Measurements from ENCODE around the gene SIRT1.
"Not testable (repeated sequence)": the region's sequence is repeated elsewhere in the genome, so short reads cannot be mapped to it uniquely, and the experiment has no call there.

The SIRT1 gene

GRCh38 chr10:67884313-67884841, at the start of gene SIRT1:
SIRT1 (plus strand) TSS chr10:67884656; CDS start chr10:67884722, 66 bp downstream.
- TF ChIP-seq, protein P1, sequence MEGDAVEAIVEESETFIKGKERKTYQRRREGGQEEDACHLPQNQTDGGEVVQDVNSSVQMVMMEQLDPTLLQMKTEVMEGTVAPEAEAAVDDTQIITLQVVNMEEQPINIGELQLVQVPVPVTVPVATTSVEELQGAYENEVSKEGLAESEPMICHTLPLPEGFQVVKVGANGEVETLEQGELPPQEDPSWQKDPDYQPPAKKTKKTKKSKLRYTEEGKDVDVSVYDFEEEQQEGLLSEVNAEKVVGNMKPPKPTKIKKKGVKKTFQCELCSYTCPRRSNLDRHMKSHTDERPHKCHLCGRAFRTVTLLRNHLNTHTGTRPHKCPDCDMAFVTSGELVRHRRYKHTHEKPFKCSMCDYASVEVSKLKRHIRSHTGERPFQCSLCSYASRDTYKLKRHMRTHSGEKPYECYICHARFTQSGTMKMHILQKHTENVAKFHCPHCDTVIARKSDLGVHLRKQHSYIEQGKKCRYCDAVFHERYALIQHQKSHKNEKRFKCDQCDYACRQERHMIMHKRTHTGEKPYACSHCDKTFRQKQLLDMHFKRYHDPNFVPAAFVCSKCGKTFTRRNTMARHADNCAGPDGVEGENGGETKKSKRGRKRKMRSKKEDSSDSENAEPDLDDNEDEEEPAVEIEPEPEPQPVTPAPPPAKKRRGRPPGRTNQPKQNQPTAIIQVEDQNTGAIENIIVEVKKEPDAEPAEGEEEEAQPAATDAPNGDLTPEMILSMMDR (IDR thresholded peaks at IDR 0.05; ENCODE audit: low read depth, low read length), result no peak
- H3K4me3 ChIP-seq (ENCODE audit: low read depth, low read length), result peak within 1 kb of the TSS; percentile 87

DNA sequence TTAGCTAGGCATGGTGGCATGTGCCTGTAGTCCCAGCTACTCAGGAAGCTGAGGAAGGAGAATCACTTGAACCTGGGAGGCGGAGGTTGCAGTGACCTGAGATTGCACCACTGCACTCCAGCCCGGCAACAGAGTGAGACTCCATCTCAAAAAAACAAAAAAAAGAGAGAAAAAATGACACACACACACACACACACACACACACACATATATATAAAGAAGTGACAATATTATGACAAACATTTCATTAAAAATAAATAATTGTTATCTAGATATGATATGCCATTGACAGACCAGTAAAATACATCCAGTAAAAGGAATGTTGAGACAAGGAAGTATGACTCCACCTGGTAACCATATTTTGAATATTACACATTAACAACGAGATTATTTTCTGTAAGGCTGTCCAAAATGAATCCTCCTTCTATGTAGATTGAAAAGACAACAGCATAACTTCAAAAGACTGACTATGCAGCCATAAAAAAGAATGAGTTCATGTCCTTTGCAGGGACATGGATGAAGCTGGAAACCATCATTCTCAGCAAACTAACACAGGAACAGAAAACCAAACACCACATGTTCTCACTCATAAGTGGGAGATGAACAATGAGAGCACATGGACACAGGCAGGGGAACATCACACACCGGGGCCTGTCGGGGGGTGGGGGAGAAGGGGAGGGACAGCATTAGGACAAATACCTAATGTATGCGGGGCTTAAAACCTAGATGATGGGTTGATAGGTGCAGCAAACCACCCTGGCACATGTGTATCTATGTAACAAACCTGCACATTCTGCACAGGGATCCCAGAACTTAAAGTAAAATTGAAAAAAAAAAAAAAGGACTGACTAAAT, 48.7 kb upstream of the SIRT1 start:
- not testable (repeated sequence) for H3K4me3 ChIP-seq (ENCODE audit: low read depth, low read length)

DNA sequence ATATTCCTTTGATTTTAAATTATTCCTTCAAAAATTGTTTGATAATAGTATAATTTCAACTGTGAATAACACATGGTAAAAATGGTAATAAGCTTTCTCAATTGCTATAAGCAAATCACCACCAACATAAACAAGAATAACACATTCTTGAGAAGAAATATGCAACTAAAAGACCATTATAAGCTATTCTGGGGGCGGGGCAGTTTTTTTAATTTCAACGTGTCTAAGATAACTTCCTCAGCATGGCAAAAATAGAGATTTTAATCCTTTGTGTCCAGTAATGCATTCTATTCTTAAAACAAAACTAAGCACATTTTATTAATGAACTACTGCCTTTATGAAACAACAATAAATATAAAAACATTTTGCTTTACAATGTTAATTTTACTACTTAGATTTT, 48.0 kb upstream of the SIRT1 start:
- TF ChIP-seq, protein P1 (IDR thresholded peaks at IDR 0.05; ENCODE audit: low read depth, low read length), result no peak
- no peak overlapping the region for H3K4me3 ChIP-seq (ENCODE audit: low read depth, low read length)

GRCh38 chr10:67836972-67837371, 47.5 kb upstream of the SIRT1 start:
- TF ChIP-seq, protein P1 (IDR thresholded peaks at IDR 0.05; ENCODE audit: low read depth, low read length), result no peak
- no peak overlapping the region for H3K4me3 ChIP-seq (ENCODE audit: low read depth, low read length)

DNA sequence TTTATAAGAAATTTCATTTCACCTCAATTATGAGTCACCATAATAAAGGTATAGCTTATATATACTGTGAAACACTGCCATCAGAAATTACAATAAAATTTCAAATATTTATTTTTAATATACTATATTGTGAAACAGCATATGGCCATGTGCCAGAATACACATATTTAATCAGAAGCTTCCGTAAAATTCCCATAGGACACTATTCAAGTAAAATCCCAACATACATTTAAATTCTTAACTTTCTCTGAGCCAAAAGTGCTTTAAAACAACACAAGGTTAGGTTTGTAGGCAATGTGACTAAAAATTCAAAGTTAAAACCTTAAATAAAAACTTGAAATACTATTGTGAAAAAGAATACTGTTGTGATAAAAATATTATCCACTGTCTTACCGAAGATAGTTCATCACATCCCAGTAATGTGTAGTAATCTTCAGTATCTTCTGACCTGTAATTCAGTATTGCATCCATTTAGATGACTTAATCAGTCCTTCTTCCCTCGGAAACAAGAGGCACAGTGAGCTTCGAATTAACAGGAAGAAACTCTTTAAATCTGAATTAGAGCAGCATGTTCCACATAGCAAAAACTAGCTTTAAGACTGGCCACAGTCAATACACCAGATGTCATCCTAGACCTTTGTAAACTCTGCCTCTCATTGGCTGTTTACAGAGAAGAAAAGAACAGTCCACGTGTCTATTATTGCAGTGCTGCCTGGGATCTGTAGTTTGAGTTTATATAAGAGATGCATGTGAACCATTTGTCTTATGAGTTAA, 46.7 kb upstream of the SIRT1 start, which contains the start of gene DNAJC12:
Gene DNAJC12 (minus strand): TSS at position 648 of the 774 bp plus-strand sequence. CDS start 177 bp downstream, at position 471.
- TF ChIP-seq, protein P1 (IDR thresholded peaks at IDR 0.05; ENCODE audit: low read depth, low read length), result no peak
- H3K4me3 ChIP-seq (ENCODE audit: low read depth, low read length), result no peak within 1 kb of the TSS

DNA sequence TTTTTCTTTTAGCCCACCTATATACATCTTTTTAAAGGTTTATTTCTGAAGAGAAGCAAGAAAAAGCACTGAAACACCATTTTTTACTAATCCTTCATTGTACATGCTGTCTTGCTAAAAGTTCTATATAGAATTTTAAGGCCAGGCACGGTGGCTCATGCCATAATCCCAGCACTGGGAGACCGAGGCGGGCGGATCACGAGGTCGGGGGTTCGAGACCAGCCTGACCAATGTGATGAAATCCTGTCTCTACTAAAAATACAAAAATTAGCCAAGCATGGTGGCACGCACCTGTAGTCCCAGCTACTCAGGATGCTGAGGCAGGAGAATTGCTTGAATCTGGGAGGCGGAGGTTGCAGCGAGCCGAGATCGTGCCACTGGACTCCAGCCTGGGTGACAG, 44.9 kb upstream of the SIRT1 start:
- not testable (repeated sequence) for H3K4me3 ChIP-seq (ENCODE audit: low read depth, low read length)

DNA sequence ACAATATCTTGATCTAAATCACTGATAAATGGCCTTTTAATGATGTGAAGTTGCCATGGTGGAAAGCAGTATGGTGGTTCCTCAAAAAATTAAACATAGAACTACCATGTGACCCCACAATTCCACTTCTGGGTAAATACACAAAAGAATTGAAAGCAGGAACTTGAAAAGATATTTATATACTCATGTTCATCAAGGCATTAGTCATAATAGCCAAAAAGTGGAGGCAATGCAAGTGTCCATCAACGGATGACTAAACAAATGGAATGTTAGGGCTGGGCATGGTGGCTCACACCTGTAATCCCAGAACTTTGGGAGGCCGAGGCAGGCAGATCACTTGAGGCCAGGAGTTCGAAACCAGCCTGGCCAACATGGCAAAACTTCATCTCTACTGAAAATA, 44.5 kb upstream of the SIRT1 start:
- TF ChIP-seq, protein P1 (IDR thresholded peaks at IDR 0.05; ENCODE audit: low read depth, low read length), result no peak
- H3K4me3 ChIP-seq (ENCODE audit: low read depth, low read length), result no peak overlapping the region

DNA sequence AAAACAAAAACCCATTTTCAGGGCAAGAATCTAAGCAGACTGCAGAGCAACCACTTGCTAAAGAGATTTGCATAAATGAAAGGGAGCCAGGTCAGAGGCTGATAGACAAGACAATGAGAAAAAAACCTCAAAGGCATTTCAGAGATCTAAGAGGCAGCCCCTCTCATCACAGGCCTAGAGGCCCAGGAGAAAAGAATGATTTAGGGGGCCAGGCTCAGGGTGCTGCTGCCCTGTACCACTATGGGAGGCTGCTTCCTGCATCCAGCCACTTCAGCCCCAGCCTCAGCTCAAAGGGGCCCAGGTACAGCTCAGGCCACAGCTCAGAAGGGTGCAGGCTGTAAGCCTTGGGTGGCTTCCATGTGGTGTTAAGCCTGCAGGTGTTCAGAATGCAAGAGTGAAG, 42.7 kb upstream of the SIRT1 start:
- TF ChIP-seq, protein P1 (IDR thresholded peaks at IDR 0.05; ENCODE audit: low read depth, low read length), result no peak
- no peak overlapping the region for H3K4me3 ChIP-seq (ENCODE audit: low read depth, low read length)

All from WI38 (cell line).